ENCODE measurements around the gene NKAIN1.
"Not testable (repeated sequence)": the region's sequence is repeated elsewhere in the genome, so short reads cannot be mapped to it uniquely, and the experiment has no call there.

NKAIN1 gene

DNA sequence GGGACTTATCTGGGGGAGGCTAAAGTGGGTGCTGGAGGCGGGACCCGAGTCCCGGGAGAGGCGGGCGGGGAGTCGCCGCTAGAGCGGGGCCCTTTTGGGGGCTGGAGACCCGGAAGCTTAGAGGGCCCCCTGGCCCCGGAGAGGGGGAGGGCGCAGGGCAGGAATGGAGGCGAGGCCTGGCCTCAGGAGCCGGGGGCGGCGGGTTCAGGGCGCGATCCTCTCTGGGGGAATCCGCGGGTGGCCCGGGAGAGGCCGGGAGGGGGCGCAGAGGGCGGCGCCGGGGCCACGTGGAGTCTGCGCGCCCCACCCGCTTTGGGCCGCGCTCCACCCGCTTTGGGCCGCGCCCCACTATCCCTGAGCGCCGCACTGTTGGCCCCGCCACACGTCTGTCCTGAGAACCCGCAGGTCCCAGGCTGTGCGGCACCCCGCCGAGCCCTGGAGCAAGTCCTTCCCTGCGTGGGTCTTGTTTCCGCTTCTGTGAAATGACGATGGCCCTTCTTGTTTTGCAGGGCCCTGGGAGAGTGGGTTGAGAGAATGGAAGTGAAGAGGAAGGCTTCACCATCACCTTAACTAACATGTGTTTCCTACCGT, 84.4 kb downstream of the NKAIN1 start:
- DNase-seq (ENCODE audit: insufficient read length, low spot score), result peak; percentile 49
- FAIRE-seq, result peak; percentile 31

DNA sequence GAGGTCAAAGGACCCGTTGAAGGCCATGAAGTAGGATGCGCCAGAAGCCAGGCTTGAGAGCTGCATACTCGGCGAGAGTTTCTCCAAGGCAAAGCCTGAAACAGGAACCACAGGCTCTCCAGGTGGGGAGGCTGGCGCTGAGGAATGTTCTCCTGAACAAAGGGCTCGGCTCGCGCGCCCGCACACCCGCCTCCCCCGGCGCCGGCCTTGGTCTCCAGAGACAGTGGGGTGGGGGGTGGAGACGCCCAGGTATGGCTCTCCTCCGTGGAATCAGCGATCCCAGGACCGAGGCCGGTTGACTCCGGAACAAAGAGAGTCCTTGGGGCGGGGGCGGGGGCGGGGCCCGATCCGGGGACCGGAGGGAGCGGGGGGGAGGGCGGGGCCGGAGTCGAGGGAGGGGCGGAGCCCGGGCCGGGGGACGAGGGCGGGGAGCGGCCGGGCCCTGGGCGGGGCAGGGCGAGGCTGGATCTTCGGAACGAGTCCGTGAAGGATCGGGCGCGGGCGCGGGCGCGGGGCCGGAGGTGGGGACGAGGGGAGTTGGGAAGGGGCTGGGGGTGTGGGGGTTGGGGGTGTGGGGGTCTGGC, 85.0 kb downstream of the NKAIN1 start:
- peak; percentile 73 for DNase-seq (ENCODE audit: insufficient read length, low spot score)

DNA sequence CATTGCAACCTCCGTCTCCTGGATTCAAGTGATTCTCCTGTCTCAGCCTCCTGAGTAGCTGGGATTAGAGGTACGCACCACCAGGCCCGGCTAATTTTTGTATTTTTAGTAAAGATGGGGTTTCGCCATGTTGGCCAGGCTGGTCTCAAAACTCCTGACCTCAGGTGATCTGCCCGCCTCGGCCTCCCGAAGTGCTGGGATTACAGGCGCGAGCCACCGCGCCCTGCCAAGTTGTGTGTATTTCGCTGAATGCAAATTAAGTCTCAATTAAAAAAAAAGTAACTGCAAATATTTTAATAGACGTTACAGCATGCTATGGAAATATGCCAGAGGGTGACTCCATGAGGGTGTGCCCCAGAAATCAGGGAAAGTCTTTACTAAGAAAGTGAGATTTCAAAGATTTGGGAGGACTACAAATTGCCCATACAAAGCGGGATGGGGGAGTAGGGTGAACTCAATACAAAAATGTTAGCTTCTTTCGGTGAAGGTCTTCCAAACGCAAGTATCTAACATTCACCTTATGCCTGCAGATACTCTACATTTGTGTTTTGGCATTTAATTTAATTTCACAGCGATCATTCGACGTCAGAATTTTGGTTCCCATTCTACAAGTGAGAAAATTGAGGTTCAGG, 85.6 kb downstream of the NKAIN1 start:
- DNase-seq (ENCODE audit: insufficient read length, low spot score) (no peak), FAIRE-seq (peak; percentile 33)

More for the DNA sequence above, 85.0 kb downstream of the NKAIN1 start:
- no peak for FAIRE-seq

DNA sequence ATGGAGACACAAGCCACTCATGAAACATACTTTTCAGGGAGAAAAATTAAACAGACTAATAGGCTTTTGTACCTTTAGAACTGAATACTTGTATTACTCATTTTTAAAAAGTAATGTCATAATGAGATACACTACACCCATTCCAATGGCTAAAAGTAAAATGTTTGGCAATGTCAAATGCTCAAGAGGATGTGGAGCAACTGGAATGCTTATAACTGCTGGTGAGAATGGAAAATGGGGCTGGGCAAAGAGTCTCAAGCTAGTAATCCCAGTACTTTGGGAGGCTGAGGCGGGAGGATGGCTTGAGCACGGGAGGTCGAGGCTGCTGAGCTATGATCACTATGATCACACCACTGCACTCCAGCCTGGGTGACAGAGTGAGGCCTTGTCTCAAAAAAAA, 86.3 kb downstream of the NKAIN1 start:
- DNase-seq (ENCODE audit: insufficient read length, low spot score) (no peak), FAIRE-seq (no peak)

DNA sequence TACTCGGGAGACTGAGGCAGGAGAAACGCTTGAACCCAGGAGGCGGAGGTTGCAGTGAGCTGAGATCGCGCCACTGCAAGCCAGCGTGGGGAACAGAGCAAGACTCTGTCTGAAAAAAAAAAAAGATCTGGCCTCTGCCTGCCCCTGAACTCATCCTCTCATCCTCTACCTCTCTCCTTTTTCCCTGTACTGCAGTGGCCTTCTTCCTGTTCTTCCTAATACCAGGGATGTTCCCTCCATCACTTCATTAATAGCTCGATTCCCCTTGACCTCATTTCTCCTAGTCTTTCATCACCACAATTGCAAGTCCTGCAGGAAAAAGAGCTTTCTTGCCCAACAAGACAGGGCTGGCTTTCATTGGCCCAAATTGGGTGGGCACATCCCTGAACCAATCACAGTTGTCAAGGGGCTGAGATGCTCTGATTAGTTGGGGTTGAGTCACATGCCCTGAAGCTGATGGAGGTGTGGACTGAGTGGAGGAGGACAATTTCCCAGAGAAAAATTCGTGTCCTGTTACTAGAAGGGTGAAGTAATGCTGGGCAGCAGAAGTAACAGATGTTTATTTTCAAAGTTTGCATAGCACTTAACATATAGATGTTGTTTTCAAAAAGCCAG, 87.4 kb downstream of the NKAIN1 start:
- FAIRE-seq, result no peak
- no peak for DNase-seq (ENCODE audit: insufficient read length, low spot score)

DNA sequence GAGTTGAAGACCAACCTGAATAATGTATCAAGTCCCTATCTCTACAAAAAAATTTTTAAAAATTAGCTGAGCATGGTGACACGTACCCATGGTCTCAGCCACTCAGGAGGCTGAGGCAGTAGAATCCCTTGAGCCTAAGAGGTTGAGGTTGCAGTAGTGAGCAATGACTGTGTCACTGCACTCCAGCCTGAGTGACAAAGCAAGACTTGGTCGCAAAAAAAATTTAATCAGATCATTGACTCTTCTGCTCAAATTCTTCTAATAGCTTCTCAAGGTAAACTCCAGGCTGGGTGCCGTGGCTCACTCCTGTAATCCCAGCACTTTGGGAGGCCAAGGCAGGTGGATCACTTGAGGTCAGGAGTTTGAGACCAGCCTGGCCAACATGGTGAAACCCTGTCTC, 88.3 kb downstream of the NKAIN1 start:
- no peak for DNase-seq (ENCODE audit: insufficient read length, low spot score)
- no peak for FAIRE-seq

DNA sequence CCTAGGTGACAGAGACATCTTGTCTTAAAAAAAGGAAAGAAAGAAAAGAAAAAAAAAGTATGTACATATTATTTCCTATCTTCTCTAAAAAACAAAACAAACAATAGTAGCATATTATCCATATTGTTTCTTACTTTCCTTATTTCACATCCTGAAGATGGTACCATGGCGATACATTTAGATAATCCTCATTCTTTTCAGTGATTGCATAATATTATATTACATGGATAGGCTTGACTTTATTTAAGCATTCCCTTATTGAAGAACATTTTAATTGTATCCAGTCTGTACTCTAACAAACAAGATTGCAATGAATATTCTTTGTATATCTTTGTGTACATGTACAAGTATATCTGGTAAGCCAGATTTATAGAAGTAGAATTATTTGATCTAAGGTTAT, 91.3 kb downstream of the NKAIN1 start:
- DNase-seq (ENCODE audit: insufficient read length, low spot score) (no peak), FAIRE-seq (no peak)

DNA sequence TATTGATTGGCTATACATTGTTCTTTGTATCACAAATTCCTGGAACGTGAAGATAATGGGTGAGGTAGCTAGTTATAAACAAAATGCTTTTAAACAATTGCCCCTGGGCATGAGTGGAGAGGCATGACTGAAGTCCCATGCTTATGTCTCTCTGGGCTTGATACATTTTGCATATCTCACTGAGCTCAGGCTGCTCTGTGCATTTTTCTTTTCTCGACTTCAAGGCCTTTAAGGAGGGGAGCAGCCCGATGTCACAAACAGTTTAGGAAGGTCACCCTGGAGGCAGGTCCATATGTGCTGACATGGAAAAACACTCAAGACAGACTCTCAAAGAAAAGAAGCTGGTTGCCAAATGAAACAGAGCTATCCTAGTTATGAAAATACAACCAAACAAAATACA, 94.0 kb downstream of the NKAIN1 start:
- DNase-seq (ENCODE audit: insufficient read length, low spot score) (no peak), FAIRE-seq (no peak)

DNA sequence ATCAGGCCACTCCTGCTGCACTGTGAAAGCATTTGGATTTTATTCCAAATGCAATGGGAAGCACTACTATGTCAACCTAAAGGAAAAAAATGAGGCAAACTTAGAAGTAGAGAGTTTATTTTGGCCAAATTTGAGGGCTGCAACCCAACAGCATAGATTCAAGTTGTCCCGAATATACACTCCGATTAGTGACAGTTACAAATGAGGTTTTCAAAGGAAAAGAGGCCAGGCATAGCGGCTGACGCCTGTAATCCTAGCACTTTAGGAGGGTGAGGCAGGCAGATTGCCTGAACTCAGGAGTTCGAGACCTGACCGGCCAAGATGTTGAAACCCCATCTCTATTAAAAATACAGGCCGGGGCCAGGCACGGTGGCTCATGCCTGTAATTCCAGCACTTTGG, 95.2 kb downstream of the NKAIN1 start:
- no peak for FAIRE-seq
- DNase-seq (ENCODE audit: insufficient read length, low spot score), result no peak

DNA sequence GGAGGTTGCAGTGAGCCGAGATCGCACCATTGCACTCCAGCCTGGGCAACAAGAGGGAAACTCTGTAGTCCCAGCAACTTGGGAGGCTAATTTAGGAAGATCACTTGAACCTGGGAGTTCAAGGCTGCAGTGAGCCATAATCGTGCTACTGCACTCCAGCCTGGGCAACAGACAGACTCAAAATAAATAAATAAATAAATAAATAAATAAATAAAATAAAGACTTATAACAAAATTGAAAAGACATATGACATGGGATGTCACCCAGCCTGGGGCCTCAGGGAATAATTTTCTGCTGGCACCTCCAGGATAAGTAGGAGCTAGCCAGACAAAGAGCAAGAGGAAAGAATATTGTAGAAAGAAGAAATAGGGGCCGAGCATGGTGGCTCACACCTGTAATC, 96.2 kb downstream of the NKAIN1 start:
- DNase-seq (ENCODE audit: insufficient read length, low spot score) (no peak), FAIRE-seq (no peak)

DNA sequence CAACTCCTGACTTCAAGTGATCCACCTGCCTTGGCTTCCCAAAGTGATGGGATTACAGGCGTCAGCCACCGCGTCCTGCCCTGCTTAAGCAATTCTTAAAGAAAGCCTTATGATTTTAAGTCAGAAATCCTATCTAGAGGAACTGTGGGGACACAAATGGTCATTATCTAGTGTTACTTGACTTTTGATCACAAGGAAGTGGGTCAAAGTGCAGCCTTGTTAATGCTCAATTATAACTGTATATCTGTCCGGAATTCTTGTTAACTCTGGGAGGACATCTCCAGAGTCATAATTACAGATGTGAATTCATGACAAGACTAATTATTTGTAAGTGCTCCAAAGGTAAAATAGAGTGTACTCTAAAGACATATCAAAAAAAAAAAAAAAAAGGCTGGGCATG, 97.3 kb downstream of the NKAIN1 start:
- FAIRE-seq, result no peak
- no peak for DNase-seq (ENCODE audit: insufficient read length, low spot score)

DNA sequence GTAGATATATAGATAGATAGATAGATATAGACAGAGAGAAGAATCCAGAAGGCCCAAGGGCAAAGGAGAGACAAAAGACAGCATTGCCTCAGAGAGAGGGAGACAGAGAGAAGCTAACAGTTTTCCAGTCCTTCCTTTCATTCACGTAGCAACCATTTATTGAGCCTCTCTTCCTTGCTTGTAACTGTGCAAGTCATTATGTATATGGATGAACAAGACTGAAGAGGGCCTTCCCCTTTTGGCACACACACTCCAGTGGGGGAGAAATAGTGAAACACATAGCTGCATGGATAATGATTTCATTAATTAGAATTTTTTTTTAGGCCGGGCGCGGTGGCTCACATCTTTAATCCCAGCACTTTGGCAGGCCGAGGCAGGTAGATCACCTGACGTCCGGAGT, 99.4 kb downstream of the NKAIN1 start:
- FAIRE-seq, result no peak
- DNase-seq (ENCODE audit: insufficient read length, low spot score), result no peak

DNA sequence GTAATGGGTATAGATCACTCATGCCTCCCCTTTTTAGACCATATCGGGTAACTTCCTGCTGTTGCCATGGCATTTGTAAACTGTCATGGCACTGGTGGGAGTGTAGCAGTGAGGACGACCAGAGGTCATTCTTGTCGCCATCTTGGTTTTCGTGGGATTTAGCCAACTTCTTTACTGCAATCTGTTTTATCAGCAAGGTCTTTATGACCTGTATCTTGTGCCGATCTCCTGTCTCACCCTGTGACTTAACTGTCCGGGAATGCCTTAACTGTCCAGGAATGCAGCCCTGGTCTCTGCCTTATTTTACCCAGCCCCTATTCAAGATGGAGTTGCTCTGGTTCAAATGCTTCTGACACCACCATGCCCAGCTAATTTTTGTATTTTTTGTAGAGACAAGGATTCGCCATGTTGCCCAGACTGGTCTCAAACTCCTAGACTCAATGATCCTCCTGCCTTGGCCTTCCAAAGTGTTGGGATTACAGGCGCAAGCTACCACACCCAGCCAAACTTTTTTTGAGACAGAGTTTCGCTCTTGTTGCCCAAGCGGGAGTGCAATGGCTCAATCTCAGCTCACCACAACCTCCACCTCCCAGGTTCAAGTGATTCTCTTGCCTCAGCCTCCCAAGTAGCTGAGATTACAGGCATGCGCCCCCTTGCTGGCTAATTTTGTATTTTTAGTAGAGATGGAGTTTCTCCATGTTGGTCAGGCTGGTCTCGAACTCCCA, 100.7 kb downstream of the NKAIN1 start:
- FAIRE-seq; DNase-seq (ENCODE audit: insufficient read length, low spot score): not testable (repeated sequence)

DNA sequence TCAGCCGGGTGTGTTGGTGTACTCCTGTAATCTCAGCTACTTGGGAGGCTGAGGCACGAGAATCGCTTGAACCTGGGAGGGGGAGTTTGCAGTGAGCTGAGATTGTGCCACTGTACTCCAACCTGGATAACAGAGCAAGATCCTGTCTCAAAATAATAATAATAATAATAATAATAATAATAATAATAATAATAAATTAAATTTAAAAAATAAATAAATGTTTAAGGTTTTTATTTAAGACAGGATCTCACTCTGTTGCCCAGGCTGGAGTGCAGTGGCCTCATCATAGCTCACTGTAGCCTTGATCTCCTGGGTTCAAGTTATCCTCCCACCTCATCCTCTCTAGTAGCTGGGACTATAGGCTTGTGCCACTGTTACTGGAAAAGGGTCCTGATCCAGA, 101.8 kb downstream of the NKAIN1 start:
- DNase-seq (ENCODE audit: insufficient read length, low spot score); FAIRE-seq: not testable (repeated sequence)

DNA sequence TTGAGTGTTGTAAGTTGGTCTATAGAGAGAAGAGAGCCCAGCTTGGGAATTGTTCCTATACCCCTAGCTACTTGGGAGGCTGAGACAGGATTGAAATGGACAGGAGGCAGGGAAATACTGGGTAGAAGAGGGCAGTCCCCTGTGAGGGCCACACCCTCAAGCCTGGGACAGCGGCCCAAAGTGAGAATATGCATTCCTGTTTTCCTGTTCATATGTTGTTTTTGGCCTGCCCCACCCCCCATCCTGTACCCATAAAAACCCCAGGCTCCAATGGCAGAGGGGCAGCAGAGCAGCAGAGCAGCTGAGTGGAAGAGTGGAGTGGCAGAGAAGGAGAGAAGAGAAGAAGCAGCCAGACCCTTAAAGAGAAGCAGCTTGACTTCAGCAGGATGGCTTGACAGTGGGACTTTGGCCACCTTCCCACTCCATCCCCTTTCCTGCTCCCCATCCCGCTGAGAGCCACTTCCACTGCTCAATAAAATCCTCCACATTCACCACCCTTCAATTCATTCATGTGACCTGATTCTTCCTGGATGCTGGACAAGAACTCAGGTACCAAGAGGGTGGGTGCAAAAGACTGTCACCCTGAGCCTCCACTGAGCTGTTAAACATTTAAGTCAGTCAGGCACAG, 103.6 kb downstream of the NKAIN1 start:
- FAIRE-seq (no peak), DNase-seq (ENCODE audit: insufficient read length, low spot score) (no peak)

DNA sequence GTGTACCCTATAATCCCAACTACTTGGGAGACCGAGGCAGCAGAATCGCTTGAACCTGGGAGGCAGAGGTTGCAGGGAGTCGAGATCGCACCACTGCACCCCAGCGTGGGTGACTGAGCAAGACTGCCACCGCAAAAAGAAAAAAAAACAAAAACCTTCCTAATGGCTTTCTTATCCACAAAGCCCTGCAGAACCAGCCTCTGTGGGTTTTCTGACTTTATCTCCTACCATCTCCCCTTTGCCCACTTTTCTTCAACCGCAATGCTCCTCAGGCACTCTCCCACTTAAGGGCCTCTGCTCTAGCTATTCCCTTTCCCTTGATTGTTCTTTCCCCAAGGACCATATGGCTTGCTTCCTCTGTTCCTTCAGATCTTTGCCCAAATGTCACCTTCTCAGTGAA, 106.3 kb downstream of the NKAIN1 start:
- no peak for DNase-seq (ENCODE audit: insufficient read length, low spot score)
- no peak for FAIRE-seq
